Astrocyte of the spinal cord (primary cell): ENCODE measurements around the gene TRAK1.

ENCODE experiments used
- DNase-seq: peaks from one replicate; pipeline ENCODE4 v3.0.0; 2011; ENCODE audit warnings: low read depth, low spot score
- H3K4me3 ChIP-seq: 2 replicates; pipeline ENCODE4 v1.5.1; 2011; ENCODE audit warnings: low read depth, mild to moderate bottlenecking, low read length, moderate library complexity
- CTCF ChIP-seq: IDR thresholded peaks from 2 replicates; pipeline ENCODE4 v1.5.1; 2012; ENCODE audit warnings: low read depth, mild to moderate bottlenecking, low read length, inconsistent platforms
- in situ Hi-C: cut with HindIII; loops from 2 replicates; pipeline ENCODE4 v1.10.0; 2017; ENCODE audit warnings: low sequenced_read_pairs

Gene TRAK1

GRCh38 chr3:42214064-42214463 is 122.9 kb downstream of the TRAK1 start:
- no peak for TF ChIP-seq CTCF
- in situ Hi-C loops, result no loop called here
- no peak overlapping the region for H3K4me3 ChIP-seq
- DNase-seq, result no peak

- in situ Hi-C loops, result no loop called here
- peak; percentile 24 for DNase-seq
- no peak for TF ChIP-seq CTCF
- H3K4me3 ChIP-seq, result no peak overlapping the region
Measured at GRCh38 chr3:42214565-42215283, 123.6 kb downstream of the TRAK1 start.

GRCh38 chr3:42216302-42216701 is 125.1 kb downstream of the TRAK1 start:
- DNase-seq, result no peak
- H3K4me3 ChIP-seq, result no peak overlapping the region
- TF ChIP-seq CTCF, result no peak
- in situ Hi-C loops, result no loop called here

- H3K4me3 ChIP-seq, result no peak overlapping the region
- TF ChIP-seq CTCF, result no peak
- peak; percentile 34 for DNase-seq
- in situ Hi-C loops, result no loop called here
Measured at GRCh38 chr3:42216931-42217333, 125.8 kb downstream of the TRAK1 start.

GRCh38 chr3:42220436-42221121 is 129.4 kb downstream of the TRAK1 start:
- no peak for TF ChIP-seq CTCF
- DNase-seq, result no peak
- H3K4me3 ChIP-seq, result no peak overlapping the region
- in situ Hi-C loops, result no loop called here

- no peak for TF ChIP-seq CTCF
- in situ Hi-C loops, result no loop called here
- H3K4me3 ChIP-seq, result no peak overlapping the region
- no peak for DNase-seq
Measured at GRCh38 chr3:42222942-42223693, 132.0 kb downstream of the TRAK1 start.
